B cell (primary cell): Measurements from ENCODE around the gene SCNM1. TPM values are rescaled to one million over a fixed set of nuclear protein-coding genes. Genes with fewer than 3 reads are reported as not detected.

ENCODE experiments used
- ATAC-seq: fragments of 200-7000 bp; cut with Tn5 transposase; one replicate; pipeline ENCODE4 v1.10.0; 2021; ENCODE audit warnings: low read depth, mild to moderate bottlenecking, moderate number of reproducible peaks, moderate library complexity
- CTCF ChIA-PET: fragments of 350-600 bp; sonication (Branson Sonifier 250); formaldehyde crosslinking; loops from one replicate; lab custom pipeline; 2021; ENCODE audit warnings: antibody characterized with exemption, inconsistent platforms; lab: Charles Lee
- POLR2A ChIA-PET: fragments of 350-600 bp; sonication (Branson Sonifier 250); formaldehyde crosslinking; loops from one replicate; lab custom pipeline; 2021; ENCODE audit warnings: antibody characterized with exemption; lab: Charles Lee
- DNase-seq: peaks from one replicate; pipeline ENCODE4 v3.0.0; 2013
- H2AFZ ChIP-seq: 2 replicates; pipeline ENCODE4 v1.6.1; 2012; ENCODE audit warnings: mild to moderate bottlenecking, low read depth, low read length; ENCODE audit not compliant: insufficient read depth, poor library complexity, severe bottlenecking
- H3K27ac ChIP-seq, 2 donors: 1 replicate in 1 of 2; 2 replicates in 1 of 2; pipeline ENCODE4 v1.5.1; 2012 to 2013; ENCODE audit warnings: low read length in 2 of 2, mild to moderate bottlenecking in 2 of 2, moderate library complexity in 1 of 2
- H3K27me3 ChIP-seq, 4 experiments: fragments of 200-600 bp in 1 of 4; sonication (generic) in 1 of 4; replicated peaks in 1 of 4; 1 replicate in 2 of 4; 2 replicates in 2 of 4; pipeline versions ENCODE4 v1.6.1 to v1.7.0; 2013 to 2016; ENCODE audit warnings: low read length in 3 of 4, mild to moderate bottlenecking in 2 of 4, mixed read lengths in 1 of 4, moderate library complexity in 1 of 4; ENCODE audit not compliant: insufficient read depth in 4 of 4, control insufficient read depth in 3 of 4; ENCODE audit errors: control extremely low read depth in 1 of 4
- H3K36me3 ChIP-seq, 2 experiments: replicated peaks in 1 of 2; 1 replicate in 1 of 2; 2 replicates in 1 of 2; pipeline versions ENCODE4 v1.6.1 to v1.7.1; 2013; ENCODE audit warnings: low read length in 1 of 2; ENCODE audit not compliant: insufficient read depth in 2 of 2, control insufficient read depth in 1 of 2; ENCODE audit errors: control extremely low read depth in 1 of 2, extremely low read depth in 1 of 2
- H3K4me1 ChIP-seq, 2 donors: fragments of 200-600 bp in 1 of 2; sonication (generic) in 1 of 2; 1 replicate in 1 of 2; 2 replicates in 1 of 2; pipeline versions ENCODE4 v1.5.1 to v1.6.1; 2013 to 2017; ENCODE audit warnings: low read length in 2 of 2; ENCODE audit not compliant: control insufficient read depth in 2 of 2, insufficient read depth in 2 of 2
- H3K4me2 ChIP-seq: replicated peaks from 2 replicates; pipeline ENCODE3; 2012; ENCODE audit warnings: mild to moderate bottlenecking, low read depth, low read length; ENCODE audit not compliant: poor library complexity, severe bottlenecking
- H3K4me3 ChIP-seq, 5 experiments: fragments of 200-600 bp in 1 of 5; sonication (generic) in 1 of 5; 1 replicate in 3 of 5; 2 replicates in 2 of 5; pipeline versions ENCODE4 v1.5.1 to v1.7.0; 2011 to 2016; ENCODE audit warnings: low read length in 4 of 5, mild to moderate bottlenecking in 4 of 5, low read depth in 2 of 5, control low read depth in 1 of 5, moderate library complexity in 1 of 5; ENCODE audit not compliant: insufficient read depth in 1 of 5; ENCODE audit errors: control extremely low read depth in 1 of 5, extremely low read depth in 1 of 5
- H3K79me2 ChIP-seq: fragments of 200-600 bp; sonication (generic); one replicate; pipeline ENCODE4 v1.6.0; 2016; ENCODE audit warnings: low read length; ENCODE audit not compliant: control insufficient read depth, insufficient read depth
- H3K9ac ChIP-seq: fragments of 200-600 bp; sonication (generic); 2 replicates; pipeline ENCODE4 v1.6.1; 2017; ENCODE audit warnings: mild to moderate bottlenecking, low read length, moderate library complexity
- H3K9me3 ChIP-seq, 3 donors: one replicate each; pipeline versions ENCODE4 v1.6.1 to v1.7.1; 2013; ENCODE audit warnings: low read length in 2 of 3; ENCODE audit not compliant: control insufficient read depth in 2 of 3, insufficient read depth in 1 of 3; ENCODE audit errors: control extremely low read depth in 1 of 3
- H4K20me1 ChIP-seq: 2 replicates; pipeline ENCODE4 v1.6.0; 2012; ENCODE audit warnings: mild to moderate bottlenecking, low read length; ENCODE audit not compliant: insufficient read depth, control insufficient read depth, poor library complexity, severe bottlenecking
- H3K27ac Mint-ChIP-seq: one replicate; pipeline ENCODE4 v1.8.0; 2021; ENCODE audit warnings: mixed read lengths
- H3K27me3 Mint-ChIP-seq: one replicate; pipeline ENCODE4 v1.8.0; 2021; ENCODE audit warnings: mixed read lengths
- H3K4me1 Mint-ChIP-seq: one replicate; pipeline ENCODE4 v1.8.0; 2021; ENCODE audit warnings: mixed read lengths
- H3K4me3 Mint-ChIP-seq: one replicate; pipeline ENCODE4 v1.8.0; 2021; ENCODE audit warnings: mixed read lengths
- H3K9me3 Mint-ChIP-seq: one replicate; pipeline ENCODE4 v1.8.0; 2022; ENCODE audit warnings: mixed read lengths; ENCODE audit not compliant: insufficient read depth
- EZH2 ChIP-seq: IDR thresholded peaks from 2 replicates; pipeline ENCODE4 v1.6.1; 2012; ENCODE audit warnings: borderline replicate concordance, low read depth, mild to moderate bottlenecking, moderate library complexity, low read length; ENCODE audit not compliant: insufficient read depth, poor library complexity, severe bottlenecking
- WGBS: methylation state at CpG from one replicate; pipeline ENCODE4 v1.1.5; 2013; ENCODE audit warnings: missing lambda C conversion rate; ENCODE audit not compliant: insufficient coverage; 5-methylcytosine and 5-hydroxymethylcytosine counted together
- intact Hi-C: fragments of 100-400 bp; cut with micrococcal nuclease; formaldehyde crosslinking; loops from one replicate; pipeline ENCODE4 v1.10.0; 2022
- polyA plus RNA-seq: library from polyadenylated mRNA; depleted of rRNA; stranded (reverse); fragments of >200 nt; gene quantifications from 2 replicates; pipeline ENCODE4 v1.2.3, GENCODE V29; 2012
- total RNA-seq, 2 donors: library from RNA; stranded (reverse); fragments of 120-200 nt in 1 of 2; gene quantifications; 1 replicate in 1 of 2; 2 replicates in 1 of 2; pipeline versions ENCODE4 v1.2.3 to v1.2.4, GENCODE V29; 2013 to 2022
- TF ChIP-seq, protein P1 (sequence below): fragments of 200-600 bp; IDR thresholded peaks from one replicate; pipeline ENCODE4 v1.8.0; 2022; ENCODE audit warnings: antibody characterized with exemption, mild to moderate bottlenecking

The SCNM1 gene
- total and polyA plus RNA-seq, 2 donors (not counting 1 experiment from before 2014, with no cell fraction given) = 46.5 to 53.6 TPM

DNA sequence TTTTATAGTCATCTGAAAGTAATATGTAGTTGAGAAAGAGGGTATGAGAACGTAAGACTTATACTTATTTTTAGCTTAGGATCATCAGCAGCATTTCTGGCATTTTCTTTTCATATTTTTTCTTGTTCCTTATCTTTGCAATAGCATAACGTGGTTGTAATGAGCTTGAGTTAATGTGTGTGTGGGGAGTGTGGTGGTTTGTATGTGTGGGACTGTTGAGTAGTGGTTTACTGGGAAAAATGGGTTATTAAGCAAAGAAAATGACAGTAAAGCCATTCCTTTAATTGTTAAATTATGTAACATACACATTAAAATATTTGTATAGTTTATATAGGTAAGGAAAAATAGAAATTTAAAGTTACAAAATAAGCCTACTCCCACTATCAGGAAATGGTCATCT lies 47.6 kb downstream of the SCNM1 start:
- Histone ChIP-seq H3K4me2 (no peak overlapping the region), H4K20me1 (peaks cover 20% of the 10 kb centered on the region), H3K4me3 (no peak overlapping the region), H3K27ac (no peak overlapping the region), H2AFZ (no peak overlapping the region), H3K27me3 (no peaks in the 10 kb centered on the region), H3K79me2 (peaks cover 94% of the 10 kb centered on the region), H3K36me3 (peaks cover 3 to 33% of the 10 kb centered on the region in 2 experiments), H3K4me1 (no peaks in the 10 kb centered on the region), H3K9ac (no peak overlapping the region), H3K9me3 (no peaks in the 10 kb centered on the region)
- ATAC-seq = no peak
- Mint-ChIP-seq H3K9me3 (no peaks in the 10 kb centered on the region), H3K4me1 (peaks cover 18% of the 10 kb centered on the region), H3K27me3 (no peaks in the 10 kb centered on the region), H3K27ac (peak overlapping the region; percentile 63), H3K4me3 (no peak overlapping the region)
- ChIA-PET POLR2A (no interaction called here), CTCF (interaction anchor here (0.6 kb wide), 1 partner anchor 91 kb away, joined by 3 read pairs; no protein-coding TSS in a partner anchor)
- TF ChIP-seq EZH2 = no peak
- TF ChIP-seq, protein P1, sequence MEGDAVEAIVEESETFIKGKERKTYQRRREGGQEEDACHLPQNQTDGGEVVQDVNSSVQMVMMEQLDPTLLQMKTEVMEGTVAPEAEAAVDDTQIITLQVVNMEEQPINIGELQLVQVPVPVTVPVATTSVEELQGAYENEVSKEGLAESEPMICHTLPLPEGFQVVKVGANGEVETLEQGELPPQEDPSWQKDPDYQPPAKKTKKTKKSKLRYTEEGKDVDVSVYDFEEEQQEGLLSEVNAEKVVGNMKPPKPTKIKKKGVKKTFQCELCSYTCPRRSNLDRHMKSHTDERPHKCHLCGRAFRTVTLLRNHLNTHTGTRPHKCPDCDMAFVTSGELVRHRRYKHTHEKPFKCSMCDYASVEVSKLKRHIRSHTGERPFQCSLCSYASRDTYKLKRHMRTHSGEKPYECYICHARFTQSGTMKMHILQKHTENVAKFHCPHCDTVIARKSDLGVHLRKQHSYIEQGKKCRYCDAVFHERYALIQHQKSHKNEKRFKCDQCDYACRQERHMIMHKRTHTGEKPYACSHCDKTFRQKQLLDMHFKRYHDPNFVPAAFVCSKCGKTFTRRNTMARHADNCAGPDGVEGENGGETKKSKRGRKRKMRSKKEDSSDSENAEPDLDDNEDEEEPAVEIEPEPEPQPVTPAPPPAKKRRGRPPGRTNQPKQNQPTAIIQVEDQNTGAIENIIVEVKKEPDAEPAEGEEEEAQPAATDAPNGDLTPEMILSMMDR = no peak
- intact Hi-C loops = no loop called here
- DNase-seq = no peak
- WGBS = no CpG with 5 or more reads among the region's 2 CpGs

Other genes with a start within 250 kb of the SCNM1 start
- gene SETDB1, start 239.8 kb upstream of the SCNM1 start, total RNA-seq = 115 and 133 TPM in 2 replicates
- 57.4 and 79.6 TPM in 2 replicates for gene SETDB1, start 239.8 kb upstream of the SCNM1 start, polyA plus RNA-seq
- 130 and 144 TPM in 2 replicates for gene CERS2, start 191.3 kb upstream of the SCNM1 start, total RNA-seq
- gene CERS2, start 191.3 kb upstream of the SCNM1 start, polyA plus RNA-seq = 52.5 and 68.4 TPM in 2 replicates
- 0.62 TPM in 1 of 2 replicates, not detected in the other for gene ANXA9, start 183.9 kb upstream of the SCNM1 start, total RNA-seq
- 0.07 and 0.09 TPM in 2 replicates for gene ANXA9, start 183.9 kb upstream of the SCNM1 start, polyA plus RNA-seq
- gene MINDY1, start 159.2 kb upstream of the SCNM1 start, total RNA-seq = 16.1 and 16.5 TPM in 2 replicates
- 4.8 and 7.6 TPM in 2 replicates for gene MINDY1, start 159.2 kb upstream of the SCNM1 start, polyA plus RNA-seq
- gene PRUNE1, start 157.7 kb upstream of the SCNM1 start, total RNA-seq = 20.8 and 21.3 TPM in 2 replicates
- 13.3 and 15.9 TPM in 2 replicates for gene PRUNE1, start 157.7 kb upstream of the SCNM1 start, polyA plus RNA-seq
- gene BNIPL, start 129.6 kb upstream of the SCNM1 start, total RNA-seq = 1.8 and 2.5 TPM in 2 replicates
- gene BNIPL, start 129.6 kb upstream of the SCNM1 start, polyA plus RNA-seq = 0.81 and 2.8 TPM in 2 replicates
- gene C1orf56, start 118.4 kb upstream of the SCNM1 start, total RNA-seq = 4.5 and 7.6 TPM in 2 replicates
- 2.4 and 2.5 TPM in 2 replicates for gene C1orf56, start 118.4 kb upstream of the SCNM1 start, polyA plus RNA-seq
- 230 and 238 TPM in 2 replicates for gene CDC42SE1, start 106.5 kb upstream of the SCNM1 start, total RNA-seq
- 366 and 419 TPM in 2 replicates for gene CDC42SE1, start 106.5 kb upstream of the SCNM1 start, polyA plus RNA-seq
- gene MLLT11, start 105.7 kb upstream of the SCNM1 start, total RNA-seq = 1.1 and 1.5 TPM in 2 replicates
- 2.4 and 2.7 TPM in 2 replicates for gene MLLT11, start 105.7 kb upstream of the SCNM1 start, polyA plus RNA-seq
- gene GABPB2, start 95.4 kb upstream of the SCNM1 start, total RNA-seq = 22.4 and 22.9 TPM in 2 replicates
- 15.1 and 22.3 TPM in 2 replicates for gene GABPB2, start 95.4 kb upstream of the SCNM1 start, polyA plus RNA-seq
- gene SEMA6C, start 19.5 kb upstream of the SCNM1 start, total RNA-seq = 0.86 and 1.5 TPM in 2 replicates
- 0.81 and 1.3 TPM in 2 replicates for gene SEMA6C, start 19.5 kb upstream of the SCNM1 start, polyA plus RNA-seq
- gene TNFAIP8L2, start 9.5 kb upstream of the SCNM1 start, total RNA-seq = 14.9 and 17.6 TPM in 2 replicates
- gene TNFAIP8L2, start 9.5 kb upstream of the SCNM1 start, polyA plus RNA-seq = 5.5 and 9.1 TPM in 2 replicates
- 5.8 TPM in 2 replicates for gene LYSMD1, start 242 bp upstream of the SCNM1 start, total RNA-seq
- gene LYSMD1, start 242 bp upstream of the SCNM1 start, polyA plus RNA-seq = 0.68 and 1.4 TPM in 2 replicates
- gene TMOD4, start 9.8 kb downstream of the SCNM1 start, total RNA-seq = 3.5 and 5.1 TPM in 2 replicates
- 1.7 and 2.3 TPM in 2 replicates for gene TMOD4, start 9.8 kb downstream of the SCNM1 start, polyA plus RNA-seq
- 48.7 and 71.3 TPM in 2 replicates for gene VPS72, start 24.1 kb downstream of the SCNM1 start, total RNA-seq
- 30.3 and 42.1 TPM in 2 replicates for gene VPS72, start 24.1 kb downstream of the SCNM1 start, polyA plus RNA-seq
- gene PIP5K1A, start 32.4 kb downstream of the SCNM1 start, total RNA-seq = 76.1 and 78.4 TPM in 2 replicates
- 57.4 and 59.4 TPM in 2 replicates for gene PIP5K1A, start 32.4 kb downstream of the SCNM1 start, polyA plus RNA-seq
- gene PSMD4, start 88.6 kb downstream of the SCNM1 start, total RNA-seq = 142 and 169 TPM in 2 replicates
- gene PSMD4, start 88.6 kb downstream of the SCNM1 start, polyA plus RNA-seq = 117 and 136 TPM in 2 replicates
- gene ZNF687, start 116.2 kb downstream of the SCNM1 start, total RNA-seq = 49.6 and 54.0 TPM in 2 replicates
- 29.1 and 37.0 TPM in 2 replicates for gene ZNF687, start 116.2 kb downstream of the SCNM1 start, polyA plus RNA-seq
- gene PI4KB, start 161.3 kb downstream of the SCNM1 start, total RNA-seq = 110 TPM in 2 replicates
- gene PI4KB, start 161.3 kb downstream of the SCNM1 start, polyA plus RNA-seq = 138 and 139 TPM in 2 replicates
- gene RFX5, start 181.1 kb downstream of the SCNM1 start, total RNA-seq = 207 and 208 TPM in 2 replicates
- 181 and 216 TPM in 2 replicates for gene RFX5, start 181.1 kb downstream of the SCNM1 start, polyA plus RNA-seq
- gene SELENBP1, start 206.6 kb downstream of the SCNM1 start, total RNA-seq = 0.22 and 0.37 TPM in 2 replicates
- gene SELENBP1, start 206.6 kb downstream of the SCNM1 start, polyA plus RNA-seq = not detected in 2 replicates
- 201 and 203 TPM in 2 replicates for gene PSMB4, start 233.4 kb downstream of the SCNM1 start, total RNA-seq
- gene PSMB4, start 233.4 kb downstream of the SCNM1 start, polyA plus RNA-seq = 334 and 393 TPM in 2 replicates